Retina (tissue), 1 donor: Measurements from ENCODE around the gene GRB10.
A peak's percentile ranks its signal among the peaks of the same experiment; 100 is the strongest.
"Not testable (repeated sequence)": the region's sequence is repeated elsewhere in the genome, so short reads cannot be mapped to it uniquely, and the experiment has no call there.

Experiments
- DNase-seq: peaks from one replicate; pipeline ENCODE4 v3.0.0-alpha.2; 2016

Gene GRB10

GRCh38 chr7:50564640-50565558 is 217.8 kb downstream of the GRB10 start, which contains the start of gene DDC:
Gene DDC (minus strand): TSS chr7:50565405. CDS start chr7:50544085, 21,320 bp downstream.
- no peak for DNase-seq

GRCh38 chr7:50564171-50564570 is 218.5 kb downstream of the GRB10 start:
- DNase-seq: no peak

GRCh38 chr7:50562136-50562535 is 220.6 kb downstream of the GRB10 start:
- DNase-seq: peak; percentile 40

GRCh38 chr7:50560865-50561351 is 221.8 kb downstream of the GRB10 start:
- peak; percentile 61 for DNase-seq

- no peak for DNase-seq
These were observed 222.8 kb downstream of the GRB10 start for GRCh38 chr7:50559881-50560280.

- no peak for DNase-seq
These were observed 224.2 kb downstream of the GRB10 start for GRCh38 chr7:50558294-50559053.

GRCh38 chr7:50557099-50557498 is 225.6 kb downstream of the GRB10 start:
- no peak for DNase-seq

GRCh38 chr7:50556247-50556991 is 226.3 kb downstream of the GRB10 start:
- DNase-seq: no peak

- no peak for DNase-seq
These were observed 227.0 kb downstream of the GRB10 start for GRCh38 chr7:50555594-50556140.

GRCh38 chr7:50554431-50555322 is 228.0 kb downstream of the GRB10 start:
- DNase-seq: no peak

- no peak for DNase-seq
These were observed 228.7 kb downstream of the GRB10 start for GRCh38 chr7:50553973-50554372.

- DNase-seq: no peak
These were observed 229.8 kb downstream of the GRB10 start for GRCh38 chr7:50552921-50553320.

- peak; percentile 29 for DNase-seq
These were observed 230.6 kb downstream of the GRB10 start for GRCh38 chr7:50552139-50552538.

- not testable (repeated sequence) for DNase-seq
These were observed 237.1 kb downstream of the GRB10 start for GRCh38 chr7:50545613-50546012.

- peak; percentile 2 for DNase-seq
These were observed 237.7 kb downstream of the GRB10 start for GRCh38 chr7:50544992-50545391.

- DNase-seq: no peak
These were observed 238.8 kb downstream of the GRB10 start for GRCh38 chr7:50543776-50544442.

- no peak for DNase-seq
These were observed 240.6 kb downstream of the GRB10 start for GRCh38 chr7:50542132-50542531.

- DNase-seq: no peak
These were observed 241.7 kb downstream of the GRB10 start for GRCh38 chr7:50540785-50541579.
